A204.1 (cell line): ENCODE results near the gene KLHL40.

Experiments used
- FAIRE-seq: peaks from 2 replicates; lab custom pipeline; 2012; peaks lifted over from hg19 to GRCh38; lab: Jason Lieb, UNC

KLHL40 gene

GRCh38 chr3:42685363-42685881 lies at the start of gene KLHL40:
Gene KLHL40, plus strand, starts transcription at chr3:42685537. Its CDS starts 82 bp downstream, at chr3:42685619.
- FAIRE-seq, result no peak

DNA sequence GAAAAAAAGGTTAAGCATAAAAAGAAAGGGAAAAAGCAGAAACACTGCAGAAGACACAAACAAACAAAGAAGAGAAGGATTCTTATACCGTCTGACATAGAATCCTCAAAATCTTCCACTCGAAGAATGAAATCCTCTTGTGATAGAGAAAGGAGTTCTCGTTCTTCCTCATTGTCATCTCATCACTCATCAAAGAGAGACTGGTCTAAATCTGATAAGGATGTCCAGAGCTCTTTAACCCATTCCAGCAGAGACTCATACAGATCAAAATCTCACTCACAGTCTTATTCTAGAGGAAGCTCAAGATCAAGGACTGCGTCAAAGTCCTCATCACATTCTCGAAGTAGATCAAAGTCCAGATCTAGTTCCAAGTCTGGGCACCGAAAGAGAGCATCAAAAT lies 48.3 kb upstream of the KLHL40 start:
- FAIRE-seq, result no peak

DNA sequence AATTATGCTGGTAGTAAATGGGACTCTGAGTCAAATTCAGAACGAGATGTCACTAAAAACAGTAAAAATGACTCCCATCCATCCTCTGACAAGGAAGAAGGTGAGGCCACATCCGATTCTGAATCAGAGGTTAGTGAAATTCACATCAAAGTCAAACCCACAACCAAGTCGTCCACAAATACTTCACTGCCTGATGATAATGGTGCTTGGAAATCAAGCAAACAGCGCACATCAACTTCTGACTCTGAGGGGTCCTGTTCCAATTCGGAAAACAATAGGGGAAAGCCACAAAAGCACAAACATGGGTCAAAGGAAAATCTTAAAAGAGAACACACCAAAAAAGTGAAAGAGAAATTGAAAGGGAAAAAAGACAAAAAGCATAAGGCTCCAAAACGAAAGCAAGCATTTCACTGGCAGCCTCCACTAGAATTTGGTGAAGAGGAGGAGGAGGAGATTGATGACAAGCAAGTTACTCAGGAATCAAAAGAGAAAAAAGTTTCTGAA lies 46.9 kb upstream of the KLHL40 start:
- FAIRE-seq, result no peak

GRCh38 chr3:42639192-42639591 lies 46.1 kb upstream of the KLHL40 start:
- FAIRE-seq, result no peak

- no peak for FAIRE-seq
Measured at GRCh38 chr3:42640129-42640528, 45.2 kb upstream of the KLHL40 start.

GRCh38 chr3:42640771-42641370 lies 44.5 kb upstream of the KLHL40 start:
- no peak for FAIRE-seq

DNA sequence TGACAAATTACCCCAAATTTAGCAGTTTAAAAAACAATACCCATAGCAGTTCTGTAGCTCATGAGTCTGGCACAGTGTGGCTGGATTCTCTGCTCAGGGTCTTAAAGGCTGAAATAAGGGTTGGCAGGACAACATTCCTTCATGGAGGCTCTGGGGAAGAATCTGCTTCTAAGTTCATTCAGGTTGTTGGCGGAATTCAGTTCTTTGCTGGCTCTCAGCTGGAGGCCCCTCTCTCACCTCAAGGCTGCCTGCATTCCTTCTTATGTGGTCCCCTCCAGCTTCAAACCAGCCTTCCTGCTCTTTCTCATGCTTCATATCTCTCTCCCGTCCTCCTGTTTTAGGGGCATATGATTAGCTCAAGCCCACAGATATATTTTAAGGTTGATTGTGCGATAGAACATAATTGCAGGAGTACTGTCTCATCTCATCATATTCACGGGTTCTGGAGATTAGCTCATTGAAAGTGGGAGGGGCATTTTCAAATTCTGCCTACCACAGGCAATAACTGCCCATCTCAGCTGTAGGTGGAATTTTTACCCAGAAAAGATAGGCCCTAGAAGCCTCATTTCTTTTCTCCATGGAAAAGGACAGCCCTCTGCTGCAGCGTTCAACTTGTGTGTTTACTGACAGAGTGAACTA lies 37.4 kb upstream of the KLHL40 start:
- FAIRE-seq, result no peak

DNA sequence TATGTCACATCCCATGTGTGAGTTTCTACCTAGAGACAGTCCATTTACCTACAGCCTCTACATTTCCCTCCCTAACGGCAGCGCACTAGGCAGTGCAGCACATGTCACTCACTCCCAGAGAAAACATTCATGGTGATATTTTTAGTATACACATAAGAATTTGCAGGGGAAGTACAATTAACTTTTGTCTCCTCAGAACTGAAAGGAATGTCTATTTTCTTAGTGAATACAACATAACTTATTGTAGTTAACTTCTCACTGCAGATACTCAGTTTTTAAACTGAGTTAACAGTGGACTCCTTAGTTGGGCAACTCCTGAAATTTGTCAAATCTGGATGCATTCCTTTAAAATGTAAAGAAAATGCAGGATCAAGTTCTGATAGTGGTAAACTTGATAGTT lies 36.3 kb upstream of the KLHL40 start:
- no peak for FAIRE-seq

DNA sequence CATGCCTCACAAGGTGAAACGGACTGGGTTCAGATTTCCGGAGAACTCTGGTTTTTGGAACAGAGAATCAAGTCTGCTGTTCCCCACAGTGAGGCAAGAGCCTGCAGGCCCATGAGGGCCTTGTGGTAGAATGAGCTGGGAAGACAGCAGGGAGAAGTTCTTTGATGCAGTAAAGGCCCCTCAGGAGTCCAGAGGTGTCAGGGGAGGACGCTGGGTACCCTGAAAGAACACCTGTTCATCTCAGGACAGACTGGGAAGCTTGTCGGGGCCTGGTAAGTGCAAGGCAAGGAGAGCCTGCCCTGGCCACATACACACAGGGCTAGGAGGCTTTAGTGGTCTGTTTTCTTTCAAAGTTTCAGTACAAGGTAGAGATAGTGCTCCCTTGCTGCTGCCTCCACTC lies 35.6 kb upstream of the KLHL40 start:
- FAIRE-seq, result no peak

GRCh38 chr3:42651248-42652091 lies 33.9 kb upstream of the KLHL40 start:
- no peak for FAIRE-seq

GRCh38 chr3:42652251-42652610 lies 33.1 kb upstream of the KLHL40 start:
- no peak for FAIRE-seq

- FAIRE-seq, result no peak
Measured at GRCh38 chr3:42652611-42653302, 32.6 kb upstream of the KLHL40 start.

GRCh38 chr3:42653303-42653559 lies 32.1 kb upstream of the KLHL40 start:
- FAIRE-seq, result no peak

GRCh38 chr3:42653560-42654330 lies 31.6 kb upstream of the KLHL40 start, which contains the start of gene ZBTB47:
Gene ZBTB47, plus strand, starts transcription at chr3:42653697. Its CDS starts 4,659 bp downstream, at chr3:42658356.
- FAIRE-seq, result no peak

GRCh38 chr3:42654331-42655201 lies 30.8 kb upstream of the KLHL40 start:
- no peak for FAIRE-seq

GRCh38 chr3:42655331-42655888 lies 29.9 kb upstream of the KLHL40 start:
- no peak for FAIRE-seq

DNA sequence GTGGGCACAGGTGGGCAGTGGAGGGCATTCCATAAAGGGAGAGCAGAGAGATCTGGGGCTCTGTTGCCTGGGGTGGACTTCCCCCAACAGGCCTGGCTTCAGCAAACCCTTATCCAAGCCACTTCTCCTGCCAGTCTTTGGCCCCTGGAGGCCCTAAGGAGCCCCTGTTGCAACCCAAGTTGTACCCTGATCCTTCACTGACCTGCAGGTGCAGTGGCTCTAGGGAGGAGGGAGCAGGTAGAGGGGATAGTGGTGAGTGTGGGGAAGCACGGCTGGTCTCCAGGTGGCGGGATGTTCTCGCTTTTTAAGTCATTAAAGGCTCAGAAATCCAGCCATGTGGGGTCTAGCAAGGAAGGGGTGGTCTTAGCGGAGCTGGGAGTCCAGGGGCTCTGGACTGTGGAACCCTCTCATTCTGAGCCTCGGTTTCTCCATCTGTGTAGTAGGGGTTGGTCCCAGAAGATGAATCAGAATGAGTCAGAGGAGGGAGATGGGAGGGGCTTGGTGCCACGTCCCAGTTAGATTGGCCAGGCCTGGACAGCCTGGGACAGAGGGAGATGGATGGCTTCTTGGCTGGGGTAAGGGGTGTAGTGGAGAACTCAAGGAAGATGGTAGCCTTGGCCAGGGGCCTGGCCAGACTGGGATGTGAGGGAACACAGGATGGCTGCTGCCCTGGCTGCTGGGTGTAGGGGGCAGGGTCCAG lies 29.2 kb upstream of the KLHL40 start:
- no peak for FAIRE-seq

DNA sequence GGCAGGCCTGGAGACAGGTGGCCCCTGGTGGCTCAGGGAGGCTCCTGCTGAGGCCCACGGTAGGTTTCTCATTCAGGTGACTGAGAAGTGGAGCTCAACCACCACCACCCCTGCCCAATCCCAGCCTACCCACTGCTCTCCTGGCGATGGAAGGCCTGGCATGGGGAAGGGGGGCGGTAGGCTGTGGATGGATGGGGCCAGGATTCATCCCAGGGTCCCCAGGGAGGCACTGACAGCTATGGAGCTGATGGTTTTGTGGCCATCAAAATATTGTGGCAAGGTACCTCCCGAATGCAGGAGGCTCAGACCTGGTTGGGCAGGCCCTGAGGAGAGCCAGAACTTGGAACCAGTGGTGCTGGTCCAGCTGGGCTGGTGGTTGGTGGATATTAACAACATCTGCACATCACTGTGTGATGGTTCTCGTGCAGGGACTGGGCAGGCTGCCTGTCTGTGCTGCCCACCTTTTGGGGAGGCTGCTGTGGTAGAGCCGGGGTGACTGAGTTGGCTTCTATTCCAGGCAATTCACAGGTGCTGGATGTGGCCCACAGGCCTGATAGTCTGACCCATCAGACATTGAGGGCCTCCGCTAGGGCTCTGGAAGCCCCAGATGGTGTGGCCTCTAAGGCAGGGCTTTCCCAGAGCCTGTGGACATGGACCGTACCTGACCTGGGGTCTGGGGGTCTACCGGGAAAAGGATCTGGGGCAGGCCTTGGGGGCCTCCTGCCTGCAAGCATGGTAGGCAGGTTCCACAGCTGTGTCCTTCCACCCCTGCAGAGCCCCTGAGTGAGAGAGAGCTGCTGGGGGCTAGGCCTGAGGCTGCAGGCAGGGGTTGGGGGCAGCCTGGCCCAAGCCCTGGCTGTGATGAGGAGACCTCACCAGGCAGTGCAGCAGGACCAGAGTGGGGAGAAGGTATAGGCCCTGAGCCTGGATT lies 28.4 kb upstream of the KLHL40 start:
- no peak for FAIRE-seq

GRCh38 chr3:42657675-42658074 lies 27.7 kb upstream of the KLHL40 start:
- no peak for FAIRE-seq
